Vagina (tissue), 2 donors: Measurements from ENCODE around the gene PHIP.

Experiments
- POLR2A ChIP-seq, 2 donors: fragments of 450-650 bp; IDR thresholded peaks; one replicate each; pipeline ENCODE4 v1.6.1; 2017; ENCODE audit warnings: antibody characterized with exemption in 2 of 2, mild to moderate bottlenecking in 2 of 2, moderate library complexity in 2 of 2
- TF ChIP-seq, protein P1 (sequence below), 3 experiments: fragments of 450-650 bp in 2 of 3; fragments of 200-600 bp in 1 of 3; sonication (generic) in 1 of 3; IDR thresholded peaks; one replicate each; pipeline ENCODE4 v1.5.1; 2017 to 2019; ENCODE audit warnings: antibody characterized with exemption in 3 of 3, mild to moderate bottlenecking in 2 of 3, moderate library complexity in 2 of 3

DNA sequence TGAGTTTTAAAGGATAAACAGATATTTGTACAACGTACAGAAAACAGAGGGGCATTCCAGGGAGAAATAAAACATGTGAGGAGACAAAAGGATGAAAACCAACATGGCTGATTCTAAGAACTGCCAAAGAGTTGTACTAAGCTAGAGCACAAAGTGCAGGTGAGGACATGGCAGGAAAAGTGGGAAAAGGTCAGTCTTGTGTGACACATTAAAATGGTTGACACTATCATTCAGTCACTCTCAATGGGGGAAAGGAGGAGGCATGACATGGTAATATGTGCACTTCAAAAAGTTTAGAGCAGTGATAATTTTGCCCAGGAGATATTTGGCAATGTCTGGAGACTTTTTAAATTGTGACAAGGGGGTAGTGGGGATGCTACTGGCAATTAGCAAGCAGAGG is 21.8 kb downstream of the PHIP start:
- TF ChIP-seq, protein P1, sequence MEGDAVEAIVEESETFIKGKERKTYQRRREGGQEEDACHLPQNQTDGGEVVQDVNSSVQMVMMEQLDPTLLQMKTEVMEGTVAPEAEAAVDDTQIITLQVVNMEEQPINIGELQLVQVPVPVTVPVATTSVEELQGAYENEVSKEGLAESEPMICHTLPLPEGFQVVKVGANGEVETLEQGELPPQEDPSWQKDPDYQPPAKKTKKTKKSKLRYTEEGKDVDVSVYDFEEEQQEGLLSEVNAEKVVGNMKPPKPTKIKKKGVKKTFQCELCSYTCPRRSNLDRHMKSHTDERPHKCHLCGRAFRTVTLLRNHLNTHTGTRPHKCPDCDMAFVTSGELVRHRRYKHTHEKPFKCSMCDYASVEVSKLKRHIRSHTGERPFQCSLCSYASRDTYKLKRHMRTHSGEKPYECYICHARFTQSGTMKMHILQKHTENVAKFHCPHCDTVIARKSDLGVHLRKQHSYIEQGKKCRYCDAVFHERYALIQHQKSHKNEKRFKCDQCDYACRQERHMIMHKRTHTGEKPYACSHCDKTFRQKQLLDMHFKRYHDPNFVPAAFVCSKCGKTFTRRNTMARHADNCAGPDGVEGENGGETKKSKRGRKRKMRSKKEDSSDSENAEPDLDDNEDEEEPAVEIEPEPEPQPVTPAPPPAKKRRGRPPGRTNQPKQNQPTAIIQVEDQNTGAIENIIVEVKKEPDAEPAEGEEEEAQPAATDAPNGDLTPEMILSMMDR (IDR thresholded peaks at IDR 0.05) = no peak
- no peak for TF ChIP-seq POLR2A (IDR thresholded peaks at IDR 0.05)
